Endothelial cell of umbilical vein (primary cell): Measurements from ENCODE around the gene MTFP1. TPM values are rescaled to one million over a fixed set of nuclear protein-coding genes. Genes with fewer than 3 reads are reported as not detected.

Source experiments
- BruUV-seq: library from RNA; stranded (reverse); fragments of 400-500 nt; replicated peaks from 2 replicates; lab custom pipeline; 2021; lab: Mats Ljungman, UMichigan
- CTCF ChIA-PET: fragments of 300-600, 350-600 bp; sonication (Branson Sonifier 250); formaldehyde crosslinking; loops from one replicate; lab custom pipeline; 2021; ENCODE audit warnings: antibody characterized with exemption, inconsistent platforms; lab: Charles Lee
- POLR2A ChIA-PET: fragments of 300-600, 350-600 bp; sonication (Branson Sonifier 250); formaldehyde crosslinking; loops from one replicate; lab custom pipeline; 2021; ENCODE audit warnings: antibody characterized with exemption, inconsistent platforms; lab: Charles Lee
- DNase-seq: peaks from one replicate; pipeline ENCODE4 v3.0.0-alpha.2; 2011; ENCODE audit warnings: low read depth, low spot score
- FAIRE-seq: peaks from 2 replicates; lab custom pipeline; 2011; peaks lifted over from hg19 to GRCh38; lab: Jason Lieb, UNC
- H2AFZ ChIP-seq: 2 replicates; pipeline ENCODE4 v1.6.0; 2012; ENCODE audit warnings: low read depth, low read length, control low read depth, inconsistent platforms
- H3K27ac ChIP-seq: 2 replicates; pipeline ENCODE4 v1.5.1; 2011; ENCODE audit warnings: low read depth, mild to moderate bottlenecking, control low read depth, low read length, moderate library complexity; ENCODE audit not compliant: insufficient read depth
- H3K27me3 ChIP-seq, 2 experiments: 2 replicates each; pipeline versions ENCODE4 v1.6.0 to v1.6.1; 2011; ENCODE audit warnings: low read length in 2 of 2, mixed read lengths in 1 of 2; ENCODE audit not compliant: control insufficient read depth in 2 of 2, insufficient read depth in 2 of 2
- H3K36me3 ChIP-seq, 2 experiments: 2 replicates in 1 of 2; 3 replicates in 1 of 2; pipeline ENCODE4 v1.5.1; 2011; ENCODE audit warnings: low read length in 2 of 2, mild to moderate bottlenecking in 1 of 2, moderate library complexity in 1 of 2; ENCODE audit not compliant: control insufficient read depth in 2 of 2, insufficient read depth in 2 of 2; ENCODE audit errors: extremely low read depth in 1 of 2
- H3K4me1 ChIP-seq: 3 replicates; pipeline ENCODE4 v1.5.1; 2011; ENCODE audit warnings: mild to moderate bottlenecking, low read length; ENCODE audit not compliant: control insufficient read depth, insufficient read depth; ENCODE audit errors: extremely low read depth
- H3K4me2 ChIP-seq: 2 replicates; pipeline ENCODE4 v1.6.1; 2011; ENCODE audit warnings: low read length, control low read depth, mixed read lengths; ENCODE audit not compliant: insufficient read depth
- H3K4me3 ChIP-seq, 3 experiments: fragments of 200-600 bp in 1 of 3; sonication (generic), shearing (Covaris generic) in 1 of 3; replicated peaks in 1 of 3; 2 replicates each; pipeline ENCODE4 v1.5.1; 2011 to 2016; ENCODE audit warnings: control low read depth in 3 of 3, low read length in 3 of 3, mild to moderate bottlenecking in 2 of 3, inconsistent platforms in 1 of 3, low read depth in 1 of 3, moderate library complexity in 1 of 3; ENCODE audit not compliant: insufficient read depth in 1 of 3
- H3K79me2 ChIP-seq: 2 replicates; pipeline ENCODE4 v1.6.0; 2012; ENCODE audit warnings: low read length, inconsistent platforms; ENCODE audit not compliant: control insufficient read depth, insufficient read depth
- H3K9ac ChIP-seq: replicated peaks from 2 replicates; pipeline ENCODE3; 2011; ENCODE audit warnings: low read length, control low read depth; ENCODE audit not compliant: insufficient read depth; ENCODE audit errors: extremely low read depth
- H3K9me1 ChIP-seq: replicated peaks from 3 replicates; pipeline ENCODE4 v1.6.0; 2011; ENCODE audit warnings: mild to moderate bottlenecking, low read length; ENCODE audit not compliant: control insufficient read depth, insufficient read depth; ENCODE audit errors: extremely low read depth
- H3K9me3 ChIP-seq: replicated peaks from 2 replicates; pipeline ENCODE4 v1.5.1; 2012; ENCODE audit warnings: low read length, inconsistent platforms; ENCODE audit not compliant: control insufficient read depth, insufficient read depth
- H4K20me1 ChIP-seq: replicated peaks from 2 replicates; pipeline ENCODE3; 2011; ENCODE audit warnings: mild to moderate bottlenecking, low read length; ENCODE audit not compliant: control insufficient read depth, insufficient read depth; ENCODE audit errors: extremely low read depth
- CTCF ChIP-seq, 2 donors: IDR thresholded peaks; 1 replicate in 1 of 2; 2 replicates in 1 of 2; pipeline ENCODE4 v1.5.1; 2011; ENCODE audit warnings: low read length in 2 of 2, mild to moderate bottlenecking in 2 of 2, moderate library complexity in 2 of 2, control low read depth in 1 of 2, inconsistent platforms in 1 of 2, low read depth in 1 of 2; ENCODE audit not compliant: insufficient read depth in 1 of 2; ENCODE audit errors: extremely low read depth in 1 of 2
- EZH2 ChIP-seq: IDR thresholded peaks from 2 replicates; pipeline ENCODE4 v1.6.1; 2012; ENCODE audit warnings: borderline replicate concordance, low read depth, mild to moderate bottlenecking, moderate library complexity, low read length, inconsistent platforms; ENCODE audit not compliant: severe bottlenecking
- FOS ChIP-seq: IDR thresholded peaks from 2 replicates; pipeline ENCODE4 v1.6.1; 2011; ENCODE audit warnings: mild to moderate bottlenecking, low read length, moderate library complexity, borderline replicate concordance; ENCODE audit not compliant: insufficient read depth
- GATA2 ChIP-seq: IDR thresholded peaks from 2 replicates; pipeline ENCODE4 v1.7.0; 2011; ENCODE audit warnings: low read depth, mild to moderate bottlenecking, moderate library complexity, mixed read lengths, low read length; ENCODE audit not compliant: insufficient read length, insufficient read depth
- JUN ChIP-seq: IDR thresholded peaks from 2 replicates; pipeline ENCODE4 v1.6.1; 2011; ENCODE audit warnings: borderline replicate concordance, low read depth; ENCODE audit not compliant: insufficient read length, insufficient read depth
- MAX ChIP-seq: IDR thresholded peaks from 2 replicates; pipeline ENCODE4 v1.6.1; 2011; ENCODE audit not compliant: insufficient read depth, insufficient read length
- MYC ChIP-seq: IDR thresholded peaks from one replicate; pipeline ENCODE4 v1.6.1; 2011; ENCODE audit warnings: mild to moderate bottlenecking, low read depth, low read length
- POLR2A ChIP-seq: IDR thresholded peaks from 2 replicates; pipeline ENCODE4 v1.6.1; 2012; ENCODE audit warnings: low read depth, mild to moderate bottlenecking, control low read depth, low read length
- POLR2AphosphoS5 ChIP-seq: IDR thresholded peaks from 2 replicates; pipeline ENCODE4 v1.6.1; 2012; ENCODE audit warnings: low read depth, mild to moderate bottlenecking, control low read depth, low read length, moderate library complexity; ENCODE audit not compliant: insufficient read depth
- dilution Hi-C: fragments of 300-500 bp; cut with MboI; formaldehyde crosslinking; loops from one replicate; pipeline ENCODE4 v1.15.0; 2019; ENCODE audit warnings: low sequenced_read_pairs; ENCODE audit not compliant: extremely low pct_ligation_motif_present
- intact Hi-C: fragments of 100-400 bp; cut with micrococcal nuclease; formaldehyde crosslinking; loops from one replicate; pipeline ENCODE4 v1.10.0; 2022
- polyA plus RNA-seq, 4 experiments: library from polyadenylated mRNA; depleted of rRNA in 3 of 4; stranded (reverse) in 3 of 4; unstranded in 1 of 4; fragments of >200 nt; gene quantifications; 2 replicates each; pipeline versions ENCODE4 v1.2.1 to v1.2.3, GENCODE V29; 2011 to 2012; ENCODE audit warnings: missing spikeins in 1 of 4
- total RNA-seq: library from RNA; stranded (reverse); gene quantifications from 2 replicates; pipeline ENCODE4 v1.2.3, GENCODE V29; 2021

Gene MTFP1
- total and polyA plus RNA-seq, 2 donors (not counting 3 experiments of a cell fraction or from before 2014, with no cell fraction given) = 30.3 to 41.9 TPM

DNA sequence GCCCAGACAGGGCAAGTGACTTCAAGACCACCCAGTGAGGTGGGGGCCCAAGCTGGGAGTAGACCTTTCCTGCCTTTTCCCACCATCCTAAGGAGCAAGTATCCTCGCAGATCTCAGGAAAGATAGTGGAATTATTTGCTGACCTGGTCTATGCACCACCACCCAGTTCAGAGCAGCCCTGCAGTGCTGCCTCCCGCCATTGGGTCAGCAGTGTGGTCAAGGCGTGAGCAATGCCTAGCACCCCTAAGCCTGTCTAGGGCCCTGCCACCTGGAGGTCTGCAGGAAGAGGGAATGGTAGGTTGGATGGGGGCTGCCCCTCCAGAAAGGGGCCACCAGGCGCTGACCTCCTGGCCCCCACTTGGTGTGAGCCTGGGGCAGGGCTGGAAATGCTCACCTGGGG lies 6.5 kb downstream of the MTFP1 start:
- FAIRE-seq (no peak), DNase-seq (no peak)
- no peaks in the 10 kb centered on the region for H3K9me3 ChIP-seq
- H3K4me3 ChIP-seq = no peak overlapping the region
- TF ChIP-seq EZH2 (no peak), FOS (no peak), MAX (no peak), MYC (no peak), GATA2 (no peak), JUN (no peak), CTCF (IDR thresholded peaks at IDR 0.05; ENCODE audit: extremely low read depth in 1 of 2, insufficient read depth in 1 of 2, low read depth in 1 of 2, low read length in 2 of 2) (no peak), POLR2A (no peak), POLR2AphosphoS5 (no peak)
- no peak overlapping the region for H2AFZ ChIP-seq
- H3K9me1 ChIP-seq = no peaks in the 10 kb centered on the region
- ChIA-PET POLR2A (no interaction called here), CTCF (interaction anchor here (0.6 to 1.9 kb wide), 3 partner anchors 53 to 163 kb away, joined by 3 to 5 read pairs (median 4); no protein-coding TSS in a partner anchor)
- H3K4me1 ChIP-seq = peaks cover 10% of the 10 kb centered on the region
- intact Hi-C loops = no loop called here
- no peak overlapping the region for H3K27ac ChIP-seq
- no peaks in the 10 kb centered on the region for H4K20me1 ChIP-seq
- dilution Hi-C loops = no loop called here
- H3K79me2 ChIP-seq = no peaks in the 10 kb centered on the region
- H3K36me3 ChIP-seq = peaks cover 0 to 7% of the 10 kb centered on the region in 2 experiments
- no peaks in the 10 kb centered on the region for H3K27me3 ChIP-seq
- BruUV-seq = no TSS peak
- no peak overlapping the region for H3K9ac ChIP-seq
- no peak overlapping the region for H3K4me2 ChIP-seq
